NB4 (cell line): ENCODE measurements around the gene KDM1B.

Source experiments
- DNase-seq: peaks from one replicate; pipeline ENCODE4 v3.0.0; 2010; ENCODE audit warnings: low read depth
- H3K4me3 ChIP-seq: one replicate; pipeline ENCODE4 v1.5.1; 2011; ENCODE audit warnings: mild to moderate bottlenecking, low read depth, low read length, moderate library complexity
- CTCF ChIP-seq: IDR thresholded peaks from one replicate; pipeline ENCODE4 v1.5.1; 2012; ENCODE audit warnings: low read depth, low read length
- MAX ChIP-seq: IDR thresholded peaks from 2 replicates; pipeline ENCODE4 v1.6.1; 2011; ENCODE audit warnings: low read depth, low read length
- MYC ChIP-seq: IDR thresholded peaks from 2 replicates; pipeline ENCODE4 v1.6.1; 2011; ENCODE audit warnings: low read depth, low read length
- POLR2A ChIP-seq: IDR thresholded peaks from 2 replicates; pipeline ENCODE4 v1.6.1; 2011; ENCODE audit warnings: mild to moderate bottlenecking; ENCODE audit not compliant: insufficient read length; ENCODE audit errors: extremely low read depth

Gene KDM1B

GRCh38 chr6:18260448-18261106 lies 105.4 kb downstream of the KDM1B start:
- TF ChIP-seq MYC, result no peak
- TF ChIP-seq MAX, result no peak
- no peak for TF ChIP-seq CTCF
- no peak for TF ChIP-seq POLR2A
- peak; percentile 56 for DNase-seq
- H3K4me3 ChIP-seq, result peak overlapping the region; percentile 42

- peak overlapping the region; percentile 93 for H3K4me3 ChIP-seq
- TF ChIP-seq MAX, result no peak
- TF ChIP-seq POLR2A, result no peak
- TF ChIP-seq MYC, result no peak
- TF ChIP-seq CTCF, result no peak
- no peak for DNase-seq
These were observed 106.7 kb downstream of the KDM1B start for GRCh38 chr6:18261877-18262276.

GRCh38 chr6:18262702-18263417 lies 107.6 kb downstream of the KDM1B start:
- TF ChIP-seq MAX (no peak), POLR2A (no peak), CTCF (no peak), MYC (no peak)
- DNase-seq, result peak; percentile 46
- H3K4me3 ChIP-seq, result peak overlapping the region; percentile 93

- peak overlapping the region; percentile 93 for H3K4me3 ChIP-seq
- no peak for TF ChIP-seq MAX
- TF ChIP-seq MYC, result no peak
- TF ChIP-seq POLR2A, result no peak
- no peak for TF ChIP-seq CTCF
- peak; percentile 40 for DNase-seq
These were observed 108.4 kb downstream of the KDM1B start for GRCh38 chr6:18263418-18264218.

GRCh38 chr6:18264219-18264922 lies 109.1 kb downstream of the KDM1B start, which contains the start of gene DEK:
DEK (minus strand) TSS chr6:18264530; CDS start chr6:18263987, 543 bp downstream.
- H3K4me3 ChIP-seq, result peak within 1 kb of the TSS; percentile 93
- TF ChIP-seq MYC, result no peak
- peak; percentile 50 for TF ChIP-seq POLR2A
- peak; percentile 19; the same call in 1 of the 2 replicates for TF ChIP-seq MAX
- peak; percentile 19 for TF ChIP-seq CTCF
- peak; percentile 92 for DNase-seq
